ENCODE measurements around the gene TCL1A.
"Not testable (repeated sequence)": the region's sequence is repeated elsewhere in the genome, so short reads cannot be mapped to it uniquely, and the experiment has no call there.

TCL1A gene

DNA sequence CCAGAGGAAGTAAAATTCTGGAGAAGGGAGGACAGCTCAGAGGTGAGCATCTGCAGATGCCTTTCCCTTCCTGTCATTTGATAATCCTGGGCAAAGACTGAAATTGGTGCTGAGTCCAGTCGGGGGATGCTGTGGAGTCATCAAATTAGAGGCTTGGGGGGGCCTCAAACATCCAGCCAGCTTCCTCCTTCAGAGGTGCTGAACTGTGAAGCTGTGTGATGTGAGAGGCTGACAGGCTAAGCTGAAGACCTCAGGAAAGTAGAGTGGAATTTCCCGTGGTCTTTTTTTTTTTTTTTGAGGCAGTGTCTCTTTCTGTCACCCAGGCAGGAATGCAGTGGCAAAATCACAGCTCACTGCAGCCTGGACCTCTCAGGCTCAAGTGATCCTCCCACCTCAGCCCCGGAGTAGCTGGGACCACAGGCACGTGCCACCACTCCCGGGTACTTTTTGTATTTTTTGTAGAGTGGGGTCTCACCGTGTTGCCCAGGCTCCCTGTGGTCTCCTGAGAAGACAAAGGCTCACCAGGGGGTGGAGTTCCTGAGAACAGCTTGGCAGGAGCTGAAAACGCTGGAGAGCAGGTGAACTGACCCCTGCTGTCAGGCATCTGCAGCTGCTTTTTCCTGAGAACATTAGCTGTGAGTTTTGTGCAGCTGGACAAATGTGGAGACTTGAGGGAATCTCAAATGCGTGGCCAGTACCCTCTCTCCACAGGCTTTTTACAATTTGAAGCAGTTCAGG lies 33.8 kb downstream of the TCL1A start:
- DNase-seq (ENCODE audit: low read depth) = no peak
- no peak overlapping the region for H3K4me3 ChIP-seq (ENCODE audit: low read depth, low read length)

DNA sequence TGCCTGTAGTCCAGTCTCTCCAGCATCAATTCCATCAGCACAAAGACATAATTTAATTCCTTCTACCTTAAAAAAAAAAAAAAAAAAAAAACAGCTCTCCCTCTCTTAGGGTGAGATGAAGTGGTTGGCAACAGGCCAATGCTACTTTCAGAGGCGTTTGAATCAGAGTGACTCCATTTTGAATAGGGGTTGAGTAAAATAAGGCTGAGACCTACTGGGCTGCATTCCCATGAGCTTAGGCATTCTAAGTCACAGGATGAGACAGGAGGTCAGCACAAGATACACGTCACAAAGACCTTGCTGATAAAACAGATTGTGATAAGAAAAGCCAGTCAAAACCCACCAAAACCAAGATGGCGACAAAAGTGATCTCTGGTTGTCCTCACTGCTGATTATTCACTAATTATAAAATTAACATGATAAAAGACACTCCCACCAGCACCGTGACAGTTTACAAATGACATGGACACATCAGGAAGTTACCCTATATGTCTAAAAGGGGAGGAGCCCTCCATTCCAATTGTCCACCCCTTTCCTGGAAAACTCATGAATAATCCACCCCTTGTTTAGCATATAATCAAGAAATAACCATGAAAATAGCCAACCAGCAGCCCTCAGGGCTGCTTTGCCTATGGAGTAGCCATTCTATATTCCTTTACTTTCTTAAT lies 34.6 kb downstream of the TCL1A start:
- no peak overlapping the region for H3K4me3 ChIP-seq (ENCODE audit: low read depth, low read length)
- no peak for DNase-seq (ENCODE audit: low read depth)

DNA sequence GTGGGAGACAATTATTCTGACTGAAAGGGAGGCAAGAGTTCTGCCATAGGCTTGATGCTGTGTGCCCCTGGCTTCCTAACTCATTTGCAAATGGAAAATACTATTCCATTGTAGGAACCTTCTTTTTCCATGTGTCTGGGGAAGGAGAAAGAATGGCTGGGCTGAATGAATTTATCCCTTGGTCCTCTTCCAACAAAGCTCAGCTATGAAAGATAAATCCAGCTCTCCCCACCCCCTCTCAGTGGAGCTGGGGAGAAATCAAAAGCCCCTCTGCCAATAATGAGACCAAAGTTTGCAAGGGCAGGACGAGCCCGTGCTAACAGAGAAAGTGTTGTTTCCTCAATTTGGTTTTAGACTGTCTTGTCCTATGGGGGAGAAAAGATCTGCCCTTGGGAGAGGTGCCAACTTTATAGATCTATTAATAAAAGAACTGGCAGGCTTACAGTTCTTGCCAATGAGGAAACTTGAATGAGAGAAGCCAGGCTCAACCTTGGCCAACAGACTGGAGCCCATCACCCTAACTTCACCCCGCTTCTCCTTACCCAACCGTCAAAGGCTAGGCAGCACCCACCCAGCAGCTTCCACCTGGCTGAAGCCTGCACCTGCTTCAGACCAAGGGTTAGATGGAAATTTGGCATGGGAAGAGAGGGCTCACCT lies 36.6 kb downstream of the TCL1A start:
- H3K4me3 ChIP-seq (ENCODE audit: low read depth, low read length) = no peak overlapping the region
- no peak for DNase-seq (ENCODE audit: low read depth)

DNA sequence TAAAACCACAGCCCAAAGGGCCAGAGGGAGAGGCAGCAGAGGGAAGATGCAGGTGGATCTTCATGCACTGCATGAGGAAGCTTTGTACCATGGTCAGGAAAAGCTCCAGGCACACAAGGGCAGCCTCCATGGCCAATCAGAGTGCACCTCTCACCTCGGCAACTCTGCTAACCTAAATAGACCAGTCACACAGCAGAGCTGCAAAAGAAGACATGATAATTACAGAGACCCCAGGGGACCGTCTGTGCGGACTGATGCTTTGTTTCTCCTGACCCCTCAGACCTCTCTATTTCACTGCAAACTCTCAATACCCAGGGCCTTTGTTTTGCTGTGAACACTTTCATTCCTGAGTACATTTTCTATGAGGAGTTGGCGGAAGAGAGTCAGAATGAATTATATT lies 38.4 kb downstream of the TCL1A start:
- H3K4me3 ChIP-seq (ENCODE audit: low read depth, low read length) = no peak overlapping the region
- no peak for DNase-seq (ENCODE audit: low read depth)

DNA sequence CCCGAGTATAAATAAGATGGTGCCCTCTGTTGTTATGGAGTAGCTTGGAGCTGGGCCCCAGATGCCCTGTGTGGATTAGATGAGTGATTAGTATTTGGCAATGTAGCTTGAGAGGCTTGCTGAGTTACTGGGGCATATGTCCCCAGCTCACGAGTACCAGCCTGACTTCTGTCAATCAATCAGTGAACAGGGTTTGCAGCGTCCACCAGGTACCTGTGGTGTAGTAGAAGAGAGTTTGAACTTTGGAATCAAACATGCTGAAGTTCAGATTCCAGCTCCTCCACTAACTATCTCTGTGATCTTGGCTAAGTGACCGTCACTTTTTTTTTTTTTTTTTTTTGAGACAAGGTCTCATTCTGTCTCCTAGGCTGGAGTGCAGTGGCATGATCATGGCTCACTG lies 39.3 kb downstream of the TCL1A start:
- H3K4me3 ChIP-seq (ENCODE audit: low read depth, low read length) = no peak overlapping the region
- no peak for DNase-seq (ENCODE audit: low read depth)

DNA sequence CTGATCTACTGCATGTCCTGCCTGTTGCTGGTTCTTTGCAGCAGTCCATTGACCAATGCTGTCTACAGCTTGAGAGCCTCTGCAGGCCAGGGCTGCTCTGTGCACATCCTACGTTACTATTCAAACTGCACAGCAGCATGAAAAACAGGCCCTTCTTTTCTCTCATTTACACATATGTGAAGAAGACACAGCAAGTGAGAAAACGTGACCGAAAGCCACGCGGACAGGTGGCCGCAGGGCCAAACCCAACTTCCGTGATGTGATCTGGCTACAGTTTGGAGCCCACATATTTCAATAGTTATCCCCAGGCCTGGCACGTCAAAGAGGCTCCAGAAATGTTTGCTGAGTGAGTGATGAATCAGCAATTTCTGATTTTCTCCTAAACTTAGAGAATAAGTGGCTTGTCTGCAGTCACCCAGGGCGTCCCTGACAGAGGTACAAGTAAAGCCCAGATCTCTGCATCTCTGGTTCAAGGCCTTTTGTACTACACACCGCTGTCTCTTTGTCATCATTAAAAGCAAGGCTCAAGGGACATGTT lies 45.6 kb downstream of the TCL1A start:
- H3K4me3 ChIP-seq (ENCODE audit: low read depth, low read length) = no peak overlapping the region
- DNase-seq (ENCODE audit: low read depth) = no peak

DNA sequence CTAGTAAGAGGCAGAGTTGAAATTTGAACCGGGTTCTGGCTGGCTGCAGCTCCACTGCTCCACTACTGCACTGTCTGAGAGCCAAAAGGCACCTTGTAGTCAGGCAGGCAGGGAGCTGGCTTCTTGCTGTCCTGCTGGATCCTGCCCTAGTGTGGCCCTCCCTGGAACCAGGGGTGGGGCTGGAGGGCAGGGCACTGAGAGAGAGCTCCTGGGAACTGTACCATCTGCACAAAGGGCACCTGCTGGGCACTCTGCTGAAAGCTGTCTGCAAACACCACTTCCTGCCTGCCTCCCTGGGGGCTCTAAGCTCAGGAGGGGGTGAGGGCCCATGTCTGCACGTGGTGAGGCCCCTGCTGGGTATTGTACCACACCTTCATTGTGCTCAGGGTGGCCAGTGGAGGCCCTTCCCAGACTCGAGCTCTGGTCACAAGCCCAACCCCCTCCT lies 46.7 kb downstream of the TCL1A start:
- no peak overlapping the region for H3K4me3 ChIP-seq (ENCODE audit: low read depth, low read length)
- DNase-seq (ENCODE audit: low read depth) = no peak

DNA sequence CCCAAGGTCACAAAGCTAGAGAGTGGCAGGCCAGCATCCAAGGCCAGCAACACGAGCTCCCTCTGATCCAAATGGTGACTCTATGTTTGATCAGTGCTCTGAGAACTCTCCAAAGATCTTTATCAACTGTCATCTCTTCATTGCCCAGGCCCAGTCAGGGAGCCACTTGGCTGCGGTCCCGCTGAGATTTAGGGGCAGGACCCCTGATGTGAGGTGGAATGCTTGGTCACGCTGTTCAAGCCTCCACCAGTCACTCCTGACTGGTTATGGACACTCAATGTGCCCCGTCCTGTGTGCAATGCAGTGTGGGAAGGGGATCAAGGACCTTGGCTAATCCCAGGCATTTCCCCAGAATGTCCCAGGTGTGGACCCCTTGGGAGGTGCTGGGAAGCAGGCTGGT lies 47.5 kb downstream of the TCL1A start:
- no peak for DNase-seq (ENCODE audit: low read depth)
- H3K4me3 ChIP-seq (ENCODE audit: low read depth, low read length) = no peak overlapping the region

DNA sequence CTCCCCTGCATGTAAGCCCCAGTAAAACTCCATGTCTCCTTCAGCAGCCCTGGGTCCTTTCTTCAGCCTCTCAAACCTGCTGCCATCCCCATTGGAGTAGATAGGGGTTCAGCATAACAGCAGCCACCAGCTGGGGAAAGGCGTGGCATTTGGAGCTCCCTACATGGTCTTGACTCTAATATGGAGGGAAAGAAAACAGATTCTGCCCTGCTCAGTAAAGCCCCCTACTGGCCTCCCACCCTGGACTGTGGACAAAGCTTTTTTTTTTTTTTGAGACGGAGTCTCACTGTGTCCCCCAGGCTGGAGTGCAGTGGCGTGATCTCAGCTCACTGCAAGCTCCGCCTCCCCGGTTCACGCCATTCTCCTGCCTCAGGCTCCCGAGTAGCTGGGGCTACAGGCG lies 48.4 kb downstream of the TCL1A start:
- not testable (repeated sequence) for DNase-seq (ENCODE audit: low read depth)

DNA sequence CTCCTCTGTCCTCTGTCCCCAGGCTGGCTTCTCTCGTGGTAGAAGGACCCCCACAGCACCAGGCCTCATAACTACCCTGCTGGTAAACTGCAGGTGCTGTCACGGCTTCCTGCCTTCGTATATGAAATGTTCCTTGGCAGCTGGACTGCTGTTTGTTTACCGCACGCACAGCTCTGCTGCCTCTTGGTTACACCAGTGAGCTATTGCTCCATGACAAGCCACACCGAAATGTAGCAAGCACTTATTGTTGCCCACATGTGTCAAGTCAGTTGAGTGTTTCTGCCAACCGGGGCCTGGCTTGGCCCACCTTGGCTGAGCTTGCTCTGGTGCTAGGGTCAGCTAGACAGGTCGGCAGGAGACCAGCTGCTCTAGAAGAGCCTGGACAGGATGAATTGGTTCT lies 49.4 kb downstream of the TCL1A start:
- DNase-seq (ENCODE audit: low read depth) = no peak

More for the DNA sequence above, 48.4 kb downstream of the TCL1A start:
- not testable (repeated sequence) for H3K4me3 ChIP-seq (ENCODE audit: low read depth, low read length)

DNA sequence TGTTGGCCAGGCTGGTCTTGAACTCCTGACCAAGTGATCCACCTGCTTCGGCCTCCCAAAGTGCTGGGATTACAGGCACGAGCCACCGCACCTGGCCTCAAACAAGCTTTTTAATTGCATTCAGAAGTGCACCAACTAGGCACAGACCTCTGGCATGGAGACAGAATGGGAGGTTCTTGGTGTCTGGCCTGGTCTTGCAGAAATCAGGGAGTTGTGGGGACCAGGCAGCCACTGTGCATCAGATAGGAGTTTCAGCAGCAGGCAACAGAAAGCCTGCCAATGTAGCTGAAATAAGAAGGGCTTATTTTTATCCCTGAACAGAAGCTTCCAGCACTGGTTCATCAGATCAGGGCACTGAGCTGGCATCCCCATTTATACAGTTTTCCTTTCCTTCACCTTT lies 49.9 kb downstream of the TCL1A start:
- no peak for DNase-seq (ENCODE audit: low read depth)
- H3K4me3 ChIP-seq (ENCODE audit: low read depth, low read length) = no peak overlapping the region

More for the DNA sequence above, 49.4 kb downstream of the TCL1A start:
- H3K4me3 ChIP-seq (ENCODE audit: low read depth, low read length) = no peak overlapping the region

DNA sequence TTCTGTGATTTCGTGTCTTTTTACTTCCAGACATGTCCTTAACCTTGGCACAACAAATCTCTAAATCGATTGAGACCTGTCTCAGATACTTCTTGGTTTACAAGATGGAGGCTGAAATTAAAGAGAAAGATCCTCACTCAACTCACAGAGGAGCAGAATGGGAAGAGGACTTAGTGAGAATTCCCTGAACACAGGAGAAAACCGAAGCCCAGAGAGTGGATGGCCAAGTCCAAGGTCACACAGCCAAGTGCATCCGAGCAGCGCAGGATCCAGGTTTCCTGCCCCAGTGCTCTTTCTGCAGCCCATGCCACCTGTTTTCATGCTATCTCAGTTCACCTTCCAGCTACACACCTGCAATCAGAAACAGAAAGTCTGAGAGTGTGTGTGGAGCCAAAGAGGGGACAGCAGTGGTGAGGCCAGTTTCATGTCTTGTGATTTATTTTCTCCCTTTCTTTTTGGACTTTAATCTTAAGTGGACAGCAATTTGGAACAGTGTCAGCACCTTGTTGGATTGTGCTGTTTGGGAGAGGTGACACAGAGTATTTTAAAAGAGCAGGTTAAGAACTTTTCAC lies 50.6 kb downstream of the TCL1A start:
- H3K4me3 ChIP-seq (ENCODE audit: low read depth, low read length) = no peak overlapping the region

DNA sequence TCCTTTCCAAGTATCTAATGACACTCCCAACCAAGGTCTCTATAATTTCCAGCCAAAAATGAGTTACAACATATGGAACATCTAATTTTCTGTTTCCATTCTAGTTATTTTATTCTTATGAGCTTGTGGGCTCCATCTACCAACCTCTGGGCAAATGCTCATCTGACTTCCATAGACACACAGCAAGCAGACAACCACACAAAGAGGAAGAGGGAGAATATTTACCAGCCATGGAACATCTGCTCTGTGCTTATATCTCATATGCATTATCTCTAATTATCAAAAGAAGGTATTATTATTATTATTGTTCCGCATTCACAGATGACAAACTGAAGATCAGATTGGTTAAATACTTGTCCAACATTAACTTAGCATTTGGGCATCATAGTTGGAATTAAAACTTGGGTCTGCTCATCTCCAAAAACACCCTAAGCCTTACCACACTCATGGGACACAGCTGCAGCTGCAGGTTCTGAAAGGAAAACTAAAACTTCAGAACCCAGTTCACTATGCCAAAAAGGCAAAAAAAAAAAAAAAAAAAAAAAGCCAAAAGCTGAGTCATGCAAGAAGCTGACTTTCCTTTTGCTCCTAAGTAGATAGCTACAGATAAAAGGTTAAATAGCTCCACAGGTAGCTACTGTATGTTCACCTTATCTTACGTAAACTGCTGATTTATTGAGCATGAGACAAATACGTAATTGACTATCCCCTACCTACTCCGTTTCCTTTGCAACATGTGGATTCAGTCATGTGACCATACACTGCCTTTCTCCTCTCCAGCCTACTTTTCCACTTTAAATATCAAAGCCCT lies 51.3 kb downstream of the TCL1A start:
- DNase-seq (ENCODE audit: low read depth) = no peak
- H3K4me3 ChIP-seq (ENCODE audit: low read depth, low read length) = no peak overlapping the region

More for the DNA sequence above, 50.6 kb downstream of the TCL1A start:
- DNase-seq (ENCODE audit: low read depth) = no peak

DNA sequence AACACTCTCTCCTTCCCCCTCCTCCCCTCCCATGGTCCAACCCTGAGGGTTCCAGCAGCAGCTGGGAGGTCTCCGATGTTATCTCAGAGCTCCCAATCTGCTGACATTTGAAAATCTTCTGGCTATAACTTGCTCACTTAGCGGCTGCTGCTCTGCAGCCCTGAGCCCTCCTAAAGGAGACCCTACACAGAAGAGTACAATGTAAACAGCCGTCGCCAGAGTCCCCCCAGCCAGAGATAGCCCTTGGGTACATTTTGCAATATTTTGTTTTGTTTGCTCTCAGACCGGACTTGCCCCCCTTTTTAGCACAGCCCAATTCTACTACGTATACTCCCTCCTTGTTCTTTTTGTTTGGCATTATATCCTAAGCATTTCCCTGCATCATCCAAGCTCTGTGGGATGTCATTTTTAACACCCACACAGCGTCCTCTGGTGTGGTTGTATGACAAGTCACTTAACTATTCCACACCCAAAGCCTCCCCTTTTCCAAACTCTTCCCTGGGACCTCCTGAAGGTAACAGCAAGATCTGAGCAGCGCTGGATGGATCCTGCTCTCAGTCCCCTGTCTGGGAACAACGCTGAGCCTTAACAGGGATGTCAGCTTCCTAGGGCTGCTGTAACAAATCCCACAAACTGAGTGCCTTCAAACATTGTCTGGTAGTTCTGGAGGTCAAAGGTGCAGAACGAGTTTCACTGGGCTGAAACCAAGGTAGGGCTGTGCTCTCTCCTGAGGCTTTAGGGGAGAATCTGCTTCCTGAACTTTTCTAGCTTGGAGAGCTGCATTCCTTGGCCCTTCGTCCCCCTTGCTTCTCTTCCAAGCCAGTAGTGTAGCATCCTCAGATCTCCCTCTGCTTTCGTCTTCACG lies 53.0 kb downstream of the TCL1A start:
- no peak overlapping the region for H3K4me3 ChIP-seq (ENCODE audit: low read depth, low read length)
- DNase-seq (ENCODE audit: low read depth) = no peak

DNA sequence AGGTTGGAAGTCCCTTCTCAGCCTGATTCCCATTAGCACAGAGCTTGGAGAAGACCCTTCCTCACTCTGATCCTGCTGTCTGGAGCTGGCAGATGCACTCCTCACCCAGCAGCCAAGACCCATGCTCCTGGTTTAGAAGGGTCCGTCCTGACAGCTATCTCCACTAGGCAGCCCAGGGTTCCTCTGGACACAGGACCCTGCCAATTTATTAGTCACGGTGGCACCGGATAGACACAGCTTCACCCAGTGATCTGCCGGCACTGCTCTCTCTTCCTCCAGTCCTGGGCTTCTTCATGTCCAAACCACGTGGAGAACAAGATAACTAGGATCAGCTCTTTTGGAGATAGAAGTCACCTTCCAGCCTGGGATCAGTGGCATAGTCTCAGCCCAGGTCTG lies 53.9 kb downstream of the TCL1A start:
- DNase-seq (ENCODE audit: low read depth) = no peak
- no peak overlapping the region for H3K4me3 ChIP-seq (ENCODE audit: low read depth, low read length)

Data from skeletal muscle cell (primary cell).